Brain pericyte (primary cell): ENCODE measurements around the gene MIPOL1.
"Not testable (repeated sequence)": the region's sequence is repeated elsewhere in the genome, so short reads cannot be mapped to it uniquely, and the experiment has no call there.

Experiments
- DNase-seq: peaks from one replicate; pipeline ENCODE4 v3.0.0-alpha.2; 2012; ENCODE audit warnings: low read depth, low spot score

The MIPOL1 gene

GRCh38 chr14:37234222-37234621, 36.5 kb downstream of the MIPOL1 start:
- DNase-seq, result no peak

DNA sequence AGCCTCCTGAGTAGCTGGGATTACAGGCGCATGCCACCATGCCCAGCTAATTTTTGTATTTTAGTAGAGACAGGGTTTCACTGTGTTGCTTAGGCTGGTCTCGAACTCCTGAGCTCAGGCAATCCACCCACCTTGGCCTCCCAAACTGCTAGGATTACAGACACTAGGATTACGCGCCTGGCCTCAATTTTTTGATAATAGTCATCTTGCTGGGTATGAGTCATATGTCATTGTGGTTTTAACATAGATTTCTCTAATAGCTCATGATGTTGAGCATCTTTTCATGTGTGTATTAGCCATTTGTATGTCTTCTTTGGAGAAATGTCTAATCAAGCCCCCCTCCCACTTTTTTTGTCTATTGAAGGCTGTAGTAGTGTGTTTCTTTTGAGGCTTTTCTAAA, 38.3 kb downstream of the MIPOL1 start:
- DNase-seq, result not testable (repeated sequence)

- no peak for DNase-seq
Measured at GRCh38 chr14:37237094-37237493, 39.4 kb downstream of the MIPOL1 start.

DNA sequence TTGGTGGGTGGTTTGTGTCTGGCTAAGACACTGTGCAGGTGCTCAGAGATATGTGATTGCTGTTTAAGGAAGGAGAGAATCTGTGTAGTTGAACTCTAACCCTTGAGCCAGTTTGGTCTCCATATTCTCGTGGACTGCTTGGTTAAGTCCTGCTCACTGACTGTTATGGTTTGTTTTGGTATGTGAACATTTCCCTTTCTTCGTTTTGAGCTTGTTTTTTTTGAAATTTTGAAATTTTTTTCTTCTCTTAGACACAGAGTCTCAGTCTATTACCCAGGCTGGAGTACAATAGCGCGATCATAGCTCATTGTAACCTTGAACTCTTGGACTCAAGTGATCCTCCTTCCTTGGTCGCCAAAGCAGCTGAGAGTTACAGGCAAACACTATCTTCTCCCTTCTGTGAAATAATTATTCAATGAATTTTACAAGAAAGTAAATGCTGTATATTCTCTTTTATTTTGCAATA, 40.0 kb downstream of the MIPOL1 start:
- no peak for DNase-seq

GRCh38 chr14:37241198-37241597, 43.5 kb downstream of the MIPOL1 start:
- no peak for DNase-seq

DNA sequence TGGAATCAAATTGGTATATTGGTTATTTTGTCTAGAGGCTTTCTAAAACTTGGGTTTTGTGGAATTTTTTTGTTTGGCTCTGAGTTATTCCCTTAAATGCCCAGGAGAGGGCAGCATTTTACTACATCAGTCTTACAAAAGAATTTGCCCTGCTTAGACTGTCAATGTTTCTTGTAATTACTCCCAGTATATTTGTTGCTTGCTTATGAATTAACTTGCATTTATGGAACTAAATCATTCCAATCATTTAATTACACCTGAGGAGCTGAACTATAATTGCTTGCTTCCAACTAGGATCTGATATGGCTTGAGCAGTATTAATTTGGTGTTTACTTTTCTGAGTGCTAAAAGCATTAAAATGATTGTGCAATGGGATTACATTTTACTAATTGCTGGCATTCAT, 48.7 kb downstream of the MIPOL1 start:
- no peak for DNase-seq

DNA sequence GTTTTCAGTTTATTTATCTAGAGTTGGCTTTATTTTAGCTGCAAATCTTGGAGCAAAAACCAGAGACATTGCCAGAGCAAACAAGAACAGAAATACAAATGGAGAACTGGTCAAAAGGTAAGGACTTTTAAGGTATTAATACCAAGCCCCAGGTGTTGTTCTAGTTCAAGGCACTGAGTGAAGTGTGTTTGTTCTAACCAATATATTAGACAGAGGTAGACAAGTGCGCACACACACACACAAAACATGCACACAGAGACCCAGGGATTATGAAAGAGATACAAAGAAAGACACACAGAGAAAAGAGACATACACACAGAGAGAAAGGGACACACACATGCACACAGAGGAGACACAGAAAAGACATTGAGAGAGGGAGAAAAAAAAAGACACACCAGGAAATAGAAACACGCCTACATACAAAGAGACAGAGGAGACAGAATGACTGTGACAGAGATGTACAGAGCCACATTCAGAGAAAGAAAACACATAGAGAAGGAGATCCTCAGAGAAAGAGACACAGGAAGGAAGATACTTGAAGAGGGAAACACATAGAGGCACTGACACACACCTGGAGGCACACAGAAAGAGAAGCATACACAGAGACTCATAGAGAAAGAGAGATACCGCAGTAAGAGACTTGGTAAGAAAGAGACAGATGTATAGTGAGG, 50.2 kb downstream of the MIPOL1 start:
- no peak for DNase-seq

DNA sequence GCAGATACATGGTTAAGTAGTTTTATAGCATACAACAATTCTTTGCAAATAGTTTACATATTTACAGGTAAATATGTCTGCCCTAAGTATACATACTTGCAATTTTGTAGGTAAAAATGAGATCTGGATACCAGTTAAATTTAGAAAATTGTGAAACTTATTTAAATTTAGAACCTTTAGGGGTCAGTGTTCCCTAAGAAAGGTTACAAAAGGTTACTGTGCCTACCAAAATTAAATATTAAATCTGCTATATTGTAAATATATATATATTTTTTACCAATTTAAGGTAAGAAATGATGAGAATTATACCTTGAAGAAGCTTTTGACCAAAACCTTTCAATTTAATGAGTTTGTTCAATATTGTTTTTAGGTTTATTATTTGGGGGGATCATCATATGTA, 54.0 kb downstream of the MIPOL1 start:
- DNase-seq, result no peak

- DNase-seq, result no peak
Measured at GRCh38 chr14:37252434-37252833, 54.7 kb downstream of the MIPOL1 start.

- no peak for DNase-seq
Measured at GRCh38 chr14:37253905-37254304, 56.2 kb downstream of the MIPOL1 start.

GRCh38 chr14:37254411-37254947, 56.7 kb downstream of the MIPOL1 start:
- DNase-seq, result no peak

DNA sequence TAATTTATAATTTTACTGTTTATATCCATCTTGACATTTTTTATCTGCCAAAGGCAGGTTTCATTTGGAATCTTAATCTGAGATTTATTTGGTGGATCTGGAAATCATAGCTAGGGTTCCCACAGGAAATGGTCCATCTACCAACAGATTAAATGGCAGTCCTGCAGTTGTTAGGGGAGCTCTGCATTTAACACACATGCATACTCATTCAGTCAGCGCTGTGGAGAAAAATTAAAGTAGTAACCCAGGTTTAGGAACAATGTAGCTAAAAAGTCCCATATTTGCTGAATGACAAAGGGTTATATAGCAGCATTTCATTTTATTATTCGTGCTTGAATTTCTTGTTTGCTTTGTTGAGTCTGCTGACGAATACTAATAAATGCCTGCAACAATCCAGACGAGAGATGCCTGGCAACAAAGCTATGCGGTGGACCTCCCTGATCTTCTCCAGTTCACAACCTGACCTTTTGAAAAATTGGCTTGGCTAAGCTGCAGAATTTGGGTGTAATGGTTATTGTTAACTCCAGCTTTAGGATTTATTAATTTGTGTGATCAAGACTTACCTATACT, 59.8 kb downstream of the MIPOL1 start:
- no peak for DNase-seq

DNA sequence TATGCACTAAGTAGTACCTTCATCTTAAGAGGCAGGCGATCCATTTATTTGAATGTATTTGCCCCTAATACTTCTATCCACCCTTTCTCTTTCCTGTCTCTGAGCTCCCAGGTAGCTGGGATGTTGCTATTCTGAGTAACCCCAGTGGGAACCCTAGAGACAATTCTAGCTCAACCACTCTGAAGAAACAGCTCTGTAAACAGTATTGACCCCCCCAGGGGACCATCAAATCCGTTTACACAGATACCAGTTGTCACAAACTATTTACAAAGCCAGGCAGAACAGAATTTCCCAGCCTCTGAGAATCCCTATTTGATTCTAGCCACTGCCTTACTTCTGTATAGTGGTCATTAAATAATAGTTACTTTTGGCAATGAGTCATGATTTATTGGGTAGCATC, 64.9 kb downstream of the MIPOL1 start:
- no peak for DNase-seq

GRCh38 chr14:37263656-37264236, 66.0 kb downstream of the MIPOL1 start:
- DNase-seq, result no peak

DNA sequence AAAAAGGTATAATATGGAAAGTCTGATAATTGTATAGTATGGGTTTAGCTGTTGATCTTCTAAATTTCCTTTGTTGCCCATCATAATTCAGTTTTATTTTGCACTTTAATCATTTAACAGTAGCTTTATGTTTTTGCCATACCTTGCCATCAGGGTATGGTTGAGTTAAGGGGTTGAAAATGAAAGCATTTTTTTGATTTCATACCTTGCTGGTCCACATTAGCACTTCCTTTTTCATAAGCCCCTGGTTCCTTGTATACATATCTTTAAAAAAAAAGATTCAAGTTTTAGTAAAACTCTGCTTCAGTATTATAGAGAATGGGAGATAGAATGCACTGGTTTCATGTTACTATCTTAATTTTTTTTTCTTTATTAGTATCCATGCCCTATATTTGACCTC, 71.1 kb downstream of the MIPOL1 start:
- DNase-seq, result no peak

DNA sequence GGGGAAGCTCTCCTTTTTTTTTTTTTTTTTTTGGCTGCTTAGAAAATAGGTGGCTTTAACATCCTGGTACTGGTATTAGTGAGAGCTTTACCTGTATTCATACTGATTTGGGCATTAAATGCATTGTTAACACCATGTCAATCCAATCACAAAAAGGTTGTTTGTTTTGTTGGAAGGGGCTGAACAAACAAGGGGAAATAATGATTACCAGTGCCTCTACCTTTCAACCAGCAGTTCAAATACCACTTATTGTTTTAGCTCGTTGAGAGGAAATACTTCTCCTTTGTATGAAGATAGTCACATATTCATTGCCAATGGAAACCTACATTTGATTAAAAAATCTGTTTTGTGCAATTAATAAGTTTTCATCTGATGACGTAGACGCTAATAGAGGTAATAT, 72.9 kb downstream of the MIPOL1 start:
- DNase-seq, result no peak

DNA sequence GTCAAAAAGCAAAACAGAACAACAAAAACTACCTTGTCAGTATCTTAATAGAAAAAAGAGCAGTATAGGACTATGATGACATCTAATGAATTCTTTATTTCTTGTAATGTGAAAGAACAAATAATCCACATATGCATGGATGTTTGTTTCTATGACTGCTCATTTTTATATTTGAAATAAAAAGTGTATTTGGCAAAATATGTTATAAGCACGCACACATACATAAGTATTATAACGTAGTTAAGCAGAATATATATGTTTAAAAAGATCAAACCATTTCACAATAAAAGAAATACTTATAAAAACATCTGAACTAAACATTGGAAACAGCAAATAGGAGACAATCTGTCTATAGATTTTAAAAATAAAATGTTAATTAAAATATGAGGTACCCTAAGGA, 74.8 kb downstream of the MIPOL1 start:
- no peak for DNase-seq

DNA sequence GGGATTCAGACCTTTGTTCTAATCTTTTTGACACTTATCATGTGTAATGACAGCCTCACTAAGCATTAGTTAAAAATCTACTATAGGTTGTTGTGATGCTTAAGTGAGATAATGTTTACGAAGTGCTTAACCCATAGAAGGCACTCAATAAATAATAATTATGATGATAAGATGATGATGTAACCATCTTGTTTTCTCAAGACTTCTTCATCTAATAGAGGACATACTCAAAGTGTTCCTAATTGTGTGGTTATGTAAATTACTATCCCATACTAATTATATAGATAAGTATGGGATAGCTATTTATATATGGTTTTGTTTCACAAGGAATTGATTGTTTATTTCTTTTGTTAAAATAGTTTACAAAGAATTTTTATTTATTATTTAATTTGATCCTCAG, 76.9 kb downstream of the MIPOL1 start:
- no peak for DNase-seq

DNA sequence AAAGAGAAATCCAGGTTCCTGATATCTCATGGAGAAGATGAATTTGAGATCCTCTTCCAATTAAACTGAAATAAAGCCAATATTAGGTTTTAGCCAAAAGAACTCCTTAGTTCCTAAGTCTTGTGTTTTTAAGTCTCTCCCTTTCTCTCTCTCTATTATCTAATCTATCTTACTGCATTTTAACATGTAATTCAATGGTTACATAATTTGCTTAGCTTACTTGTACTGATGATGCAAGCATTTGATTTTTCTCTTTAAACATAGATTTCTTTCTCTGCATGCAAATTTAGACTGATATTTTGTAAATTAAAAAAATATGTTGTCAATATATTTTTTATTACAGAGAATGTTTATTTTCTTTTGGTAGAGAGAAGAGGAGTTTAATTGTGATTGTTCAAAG, 78.2 kb downstream of the MIPOL1 start:
- no peak for DNase-seq

DNA sequence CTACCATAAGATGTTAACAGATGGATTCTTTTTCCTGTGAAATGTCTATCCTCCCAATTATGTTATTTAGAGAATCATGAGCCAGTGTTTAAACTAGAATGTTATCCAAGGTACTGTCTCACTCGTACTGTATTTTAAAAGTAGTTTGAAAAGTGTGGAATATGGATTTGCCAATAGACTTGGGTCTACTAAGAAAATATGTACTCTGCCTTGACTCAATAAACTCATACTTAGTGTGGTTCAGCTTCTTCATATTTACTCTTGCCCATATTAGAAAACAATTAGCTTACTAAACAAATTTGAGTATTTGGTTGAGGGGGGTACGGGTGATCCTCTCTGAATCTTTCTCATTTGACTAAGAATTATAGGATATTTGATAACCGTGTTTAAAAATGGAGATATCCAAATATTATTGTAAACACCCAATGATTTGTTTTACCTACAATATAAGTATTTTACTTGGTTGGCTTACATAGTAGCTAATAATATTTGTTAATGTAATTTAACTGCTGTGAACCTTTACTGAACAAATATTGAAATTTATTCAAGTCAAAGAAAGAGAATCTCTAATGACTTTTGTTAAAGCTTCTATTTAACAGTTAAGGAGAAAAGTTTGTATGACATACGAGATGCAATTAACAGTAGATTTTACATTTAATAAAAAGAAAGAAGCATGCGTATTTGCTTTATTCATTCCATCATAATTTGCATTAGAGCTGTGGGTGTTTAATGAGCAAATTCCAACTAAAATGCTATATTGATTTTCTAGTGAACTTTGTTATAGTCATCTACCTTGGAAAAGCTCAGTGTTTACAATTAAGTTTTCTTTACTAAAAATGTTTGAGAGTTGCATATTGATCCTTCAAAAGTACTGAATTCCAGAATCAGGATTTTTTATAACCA, 81.2 kb downstream of the MIPOL1 start:
- no peak for DNase-seq

DNA sequence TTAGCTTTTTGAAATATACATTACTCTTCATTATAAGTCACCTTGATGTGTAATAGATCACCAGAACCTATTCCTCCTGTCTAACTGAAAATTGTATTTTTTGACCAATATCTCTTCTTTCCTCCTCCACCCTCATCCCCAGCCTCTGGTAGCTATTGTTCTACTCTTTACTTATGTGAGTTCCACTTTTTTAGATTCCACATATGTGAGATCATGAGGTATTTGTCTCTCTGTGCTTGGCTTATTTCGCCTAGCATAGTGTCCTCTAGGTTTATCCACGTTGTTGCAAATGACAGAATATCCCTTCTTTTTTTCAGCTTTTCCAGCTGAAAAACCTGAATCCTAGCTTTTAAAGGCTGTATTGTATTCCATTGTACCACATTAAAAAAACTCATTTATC, 82.1 kb downstream of the MIPOL1 start:
- no peak for DNase-seq

GRCh38 chr14:37284760-37285159, 87.0 kb downstream of the MIPOL1 start:
- no peak for DNase-seq
